ENCODE data around the gene GPC5.
"Not testable (repeated sequence)": the region's sequence is repeated elsewhere in the genome, so short reads cannot be mapped to it uniquely, and the experiment has no call there.

The GPC5 gene

DNA sequence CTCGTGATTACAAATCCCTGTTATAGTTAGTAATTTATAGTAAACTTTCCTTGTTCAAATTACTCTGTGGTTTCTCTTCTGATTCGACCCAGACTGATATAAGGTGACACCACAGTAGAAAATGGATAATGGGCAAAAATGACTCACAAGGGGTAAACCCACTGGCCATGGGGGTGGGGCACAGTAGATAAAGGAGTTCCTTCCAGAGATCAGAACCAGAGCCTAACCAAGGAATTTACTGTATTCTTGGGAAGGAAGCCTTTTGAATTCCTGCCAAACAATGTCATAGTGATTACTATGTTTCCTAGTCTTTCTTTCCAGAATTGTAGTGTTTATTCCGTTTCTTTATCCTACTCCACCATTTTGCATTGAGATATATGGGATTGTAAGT, 29.0 kb upstream of the GPC5 start:
- DNase-seq = no peak

DNA sequence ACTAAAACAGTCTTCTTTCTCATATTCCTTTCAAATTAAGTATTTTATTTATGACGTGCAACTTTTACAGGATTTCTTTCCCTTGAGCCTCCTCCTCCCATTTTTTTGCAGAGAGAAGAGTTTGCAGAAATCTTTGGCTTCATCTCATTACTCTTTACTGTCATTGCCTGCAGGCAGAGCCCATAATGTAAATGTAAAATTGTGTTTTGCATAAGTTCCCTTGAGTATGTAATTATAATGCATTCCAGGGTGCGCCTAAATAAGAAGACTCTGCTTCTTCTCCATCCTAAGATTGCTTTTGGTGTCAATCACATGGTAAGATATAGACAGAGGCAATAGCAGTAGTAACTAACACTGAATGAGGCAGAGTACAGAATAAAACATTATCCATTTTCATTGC, 27.9 kb upstream of the GPC5 start:
- no peak for DNase-seq

DNA sequence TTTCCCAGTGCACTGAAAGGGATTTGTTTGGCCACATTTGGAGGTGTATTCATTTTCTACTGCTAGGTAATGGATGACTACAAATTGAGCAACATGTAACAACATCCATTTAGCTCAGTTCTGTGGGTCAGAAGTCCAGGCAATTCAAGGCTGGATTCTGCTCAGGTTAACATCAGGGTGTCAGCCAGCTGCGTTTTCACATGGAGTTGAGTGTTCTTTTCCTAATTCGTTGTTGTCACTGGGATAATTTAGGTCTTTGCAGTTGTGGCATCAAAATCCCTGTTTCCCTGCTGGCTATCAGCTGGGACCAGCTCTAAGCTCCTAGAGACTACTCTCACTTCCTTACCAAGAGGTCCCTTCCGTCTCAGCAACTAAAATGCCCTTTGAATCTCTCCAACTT, 25.5 kb upstream of the GPC5 start:
- DNase-seq = no peak

DNA sequence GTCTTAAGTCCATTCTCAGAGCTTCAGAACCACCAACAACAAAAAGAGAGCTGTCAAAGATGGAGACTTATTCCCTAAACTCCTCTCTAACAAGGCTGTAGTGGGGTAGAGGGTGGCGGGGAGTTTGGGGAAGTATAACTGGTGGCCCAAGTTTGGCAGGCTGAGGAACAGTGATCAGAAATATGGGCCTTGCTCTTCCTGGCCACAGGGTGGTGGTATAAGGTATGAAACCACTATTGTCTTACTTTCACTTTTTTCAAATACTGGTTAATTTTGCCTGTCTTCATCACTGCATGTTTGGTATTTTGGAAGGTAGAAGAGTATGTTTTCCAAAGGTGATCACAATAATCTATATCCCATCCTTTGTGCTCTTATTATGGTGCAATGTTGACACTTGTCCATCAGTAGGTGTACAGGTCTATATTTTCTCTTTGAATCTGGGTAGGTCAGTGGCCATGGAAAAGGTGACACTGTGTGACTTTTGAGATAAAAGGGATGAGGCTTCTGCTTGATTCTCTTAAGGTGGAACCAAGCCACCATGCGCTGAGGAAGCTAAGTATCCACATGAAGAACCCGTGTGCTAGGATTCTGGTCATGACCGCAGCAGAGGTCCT, 23.2 kb upstream of the GPC5 start:
- peak; percentile 14 for DNase-seq

DNA sequence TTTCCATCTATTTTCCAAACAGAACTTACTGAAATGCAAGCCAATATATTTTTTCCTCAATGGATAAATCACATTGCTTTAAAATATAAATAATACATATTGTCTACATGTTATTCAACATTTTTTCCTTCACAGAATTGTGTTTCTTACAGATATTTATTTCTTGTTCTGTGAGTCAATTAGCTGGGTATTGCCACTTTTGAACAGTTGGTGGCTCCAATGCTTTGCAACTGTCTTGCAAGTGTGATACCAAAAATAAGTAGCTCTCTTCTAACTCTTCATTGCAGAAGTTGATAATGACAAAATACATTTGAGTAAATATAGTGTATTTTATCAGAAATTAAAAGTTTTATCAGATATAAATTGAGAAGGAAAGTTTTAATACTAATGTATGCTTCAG, 17.1 kb upstream of the GPC5 start:
- DNase-seq = peak; percentile 35

DNA sequence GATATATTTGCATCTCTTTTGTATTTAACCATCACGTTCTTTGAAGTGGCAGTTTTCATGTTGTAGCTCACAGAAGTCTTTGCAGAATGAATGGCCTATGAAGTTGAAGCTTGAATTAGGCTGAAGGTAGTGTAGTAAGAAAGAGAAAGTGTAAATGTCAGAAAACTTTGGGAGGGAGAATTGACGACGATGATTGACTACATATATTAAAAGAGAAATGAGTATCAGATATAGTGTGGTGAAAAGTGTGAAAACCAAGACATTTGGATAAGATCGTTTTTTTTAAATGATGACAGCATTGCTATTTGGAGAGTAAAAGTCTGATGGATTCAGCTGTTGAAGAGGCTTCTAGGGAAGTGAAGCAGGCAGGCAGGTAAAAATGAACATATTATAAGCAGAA, 14.6 kb upstream of the GPC5 start:
- DNase-seq = no peak

DNA sequence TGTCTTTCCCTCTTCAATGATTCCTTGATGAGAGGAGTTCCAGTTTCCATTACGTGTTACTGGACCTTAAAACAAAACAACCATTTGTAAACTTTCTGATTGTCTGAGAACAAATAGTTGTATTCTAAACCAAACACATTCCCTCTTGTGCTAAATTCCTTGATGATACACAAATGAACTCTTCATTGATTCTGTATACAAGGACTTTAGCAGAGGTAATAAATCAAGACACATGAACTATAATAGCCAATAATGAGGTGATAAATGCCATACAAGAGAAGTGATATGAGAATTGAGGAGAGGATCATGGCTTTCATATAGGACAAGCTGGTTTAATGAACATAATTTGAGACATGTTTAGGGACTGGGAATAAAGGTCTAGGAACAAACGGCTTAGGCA, 13.5 kb upstream of the GPC5 start:
- no peak for DNase-seq

DNA sequence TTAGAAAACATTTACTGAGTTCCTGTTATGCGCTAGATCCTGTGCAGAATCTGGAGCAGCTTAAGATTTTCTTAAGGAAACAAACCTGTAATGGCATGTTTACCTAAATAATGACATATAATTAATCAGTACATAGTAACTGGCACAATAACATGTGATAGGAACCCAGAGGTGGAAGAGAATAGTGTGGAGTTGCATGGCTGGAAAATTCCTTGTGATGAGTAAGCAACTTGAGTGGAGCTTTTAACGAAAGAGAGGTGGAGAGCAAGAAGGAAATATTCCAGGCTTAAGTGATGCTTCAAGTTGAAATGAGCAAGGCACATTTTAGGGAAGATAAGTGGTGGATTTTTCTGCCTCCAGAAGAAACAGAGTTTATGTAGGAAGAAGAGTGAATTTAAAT, 9.2 kb upstream of the GPC5 start:
- no peak for DNase-seq

DNA sequence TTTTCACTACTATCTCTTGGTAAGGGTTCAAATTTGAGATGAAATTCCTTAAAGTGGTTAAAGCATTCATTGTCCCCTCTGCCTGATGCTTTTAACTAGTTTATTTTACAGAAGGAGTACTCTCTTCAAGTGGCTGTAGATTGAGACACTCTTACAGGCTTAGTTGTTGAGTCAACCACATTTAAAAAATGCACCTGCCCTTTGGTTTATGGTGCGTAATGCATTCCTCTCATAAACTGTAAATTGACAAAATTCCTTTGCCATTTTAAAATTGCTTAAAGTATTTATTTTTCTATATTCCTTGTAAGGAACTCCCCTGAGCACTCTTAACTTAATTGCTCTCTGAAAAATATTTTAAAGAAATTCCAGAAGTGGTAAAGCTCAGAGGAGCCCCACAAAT, 826 bp upstream of the GPC5 start:
- DNase-seq = no peak

DNA sequence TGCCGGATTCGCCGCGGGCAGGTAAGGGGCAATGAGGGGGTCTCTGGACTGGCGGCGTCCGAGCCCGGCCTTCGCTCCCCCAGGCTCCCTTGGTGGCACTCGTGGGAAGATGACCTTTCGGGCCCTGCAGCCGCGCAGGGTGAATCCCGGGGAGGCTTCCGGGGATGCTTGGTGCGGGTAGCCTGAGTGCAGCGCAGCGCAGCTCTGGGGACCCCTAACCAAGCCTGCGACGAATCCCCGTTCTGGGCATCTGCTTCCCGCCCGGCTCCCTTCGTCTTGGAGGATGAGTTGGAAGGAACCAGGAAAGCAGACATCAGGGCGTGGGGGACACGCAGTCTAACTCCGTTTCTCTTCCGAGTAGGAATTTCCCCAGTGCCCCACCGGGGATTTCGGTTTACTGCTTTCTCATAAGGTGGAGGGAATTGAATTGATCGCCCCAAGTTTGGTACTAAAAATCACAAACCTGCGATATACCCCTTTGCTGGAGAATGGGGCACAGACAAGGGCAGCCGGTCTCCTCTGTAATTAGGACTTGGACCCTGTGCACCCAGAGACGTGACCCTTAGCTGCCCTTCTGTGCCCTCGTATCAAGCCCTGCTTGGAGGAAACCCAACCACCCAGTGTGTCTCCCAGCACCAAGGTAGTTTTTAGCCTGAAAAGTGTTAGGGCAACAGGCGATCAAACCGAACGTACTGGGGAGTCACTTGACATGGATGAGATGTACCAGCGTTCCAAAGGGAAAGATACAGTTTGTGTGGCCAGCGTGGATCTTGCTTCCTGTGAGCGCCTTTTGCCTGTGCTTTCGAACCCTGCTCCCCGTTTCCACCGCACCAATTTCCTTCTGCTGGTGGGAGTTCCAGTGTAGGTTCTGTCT, 1.0 kb downstream of the GPC5 start:
- no peak for DNase-seq

DNA sequence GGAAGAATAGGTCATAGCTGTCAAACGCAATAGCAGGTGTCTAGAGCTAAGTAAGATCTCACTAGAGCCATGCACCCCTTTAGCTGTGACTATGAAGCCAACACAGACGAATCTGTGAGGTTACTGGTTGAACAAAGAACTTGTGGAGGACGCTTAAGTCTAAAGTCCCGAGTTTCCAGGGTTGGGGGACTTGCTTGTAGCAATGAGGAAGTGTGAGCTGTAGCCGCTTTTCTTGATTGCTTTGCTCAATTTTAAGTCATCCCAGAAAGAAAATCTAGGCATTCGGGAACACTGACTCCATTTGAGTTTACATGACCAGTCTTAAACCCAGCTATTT, 1.6 kb downstream of the GPC5 start:
- DNase-seq = no peak

DNA sequence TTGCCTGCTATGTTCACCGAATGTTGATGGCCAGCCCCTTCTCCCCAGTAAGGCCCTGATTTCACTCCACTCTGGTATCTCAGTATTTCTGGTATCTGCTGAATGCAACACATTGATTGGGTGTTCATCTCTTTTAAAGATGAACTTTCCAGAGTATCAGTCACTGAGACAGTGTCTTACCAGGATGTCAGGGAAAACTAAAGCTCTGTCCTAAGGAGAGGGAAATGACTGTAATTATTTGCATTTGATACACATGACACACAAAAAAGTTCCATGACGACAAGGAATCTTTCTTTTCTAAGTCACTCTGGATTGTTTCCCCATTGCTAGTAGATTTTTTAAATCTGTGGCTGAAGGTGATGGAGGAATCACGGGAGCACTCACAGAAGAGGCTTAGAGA, 2.2 kb downstream of the GPC5 start:
- no peak for DNase-seq

DNA sequence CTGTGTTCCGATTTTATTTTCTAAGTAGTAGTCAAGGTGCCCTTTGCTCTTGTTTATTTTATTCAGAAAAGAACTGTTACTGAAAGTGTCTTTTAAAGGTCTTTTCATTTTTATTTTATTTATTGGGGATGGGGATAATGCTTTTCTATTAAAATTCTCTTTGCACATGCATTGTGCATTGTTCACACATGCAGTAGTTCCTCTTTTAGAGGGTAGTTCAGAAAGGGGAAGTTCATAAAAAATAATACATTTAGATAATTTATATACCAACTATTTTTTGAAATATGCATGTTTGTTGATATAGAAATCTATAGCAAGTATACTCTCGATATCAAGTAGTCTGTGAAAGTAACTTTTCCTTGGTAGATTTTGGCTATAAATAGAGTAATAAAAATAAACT, 3.5 kb downstream of the GPC5 start:
- no peak for DNase-seq

DNA sequence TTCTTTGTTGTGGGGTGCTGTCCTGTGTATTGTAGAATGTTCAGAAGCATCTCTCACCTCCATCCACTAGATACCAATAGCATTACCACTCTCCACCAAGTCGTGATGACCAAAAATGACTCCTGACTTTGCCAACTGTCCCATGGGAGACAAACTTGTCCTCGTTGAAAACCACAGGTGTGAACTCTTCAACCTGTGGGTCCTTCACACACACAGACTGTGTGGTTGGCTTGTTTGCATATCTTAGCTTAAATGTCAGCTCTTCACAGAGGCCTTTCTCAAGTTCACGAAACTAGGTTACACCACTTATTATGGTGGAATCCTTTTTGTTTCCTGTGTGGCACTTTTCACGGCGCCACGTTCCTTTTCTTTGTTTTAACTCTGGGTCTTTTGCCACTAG, 6.8 kb downstream of the GPC5 start:
- DNase-seq = no peak

DNA sequence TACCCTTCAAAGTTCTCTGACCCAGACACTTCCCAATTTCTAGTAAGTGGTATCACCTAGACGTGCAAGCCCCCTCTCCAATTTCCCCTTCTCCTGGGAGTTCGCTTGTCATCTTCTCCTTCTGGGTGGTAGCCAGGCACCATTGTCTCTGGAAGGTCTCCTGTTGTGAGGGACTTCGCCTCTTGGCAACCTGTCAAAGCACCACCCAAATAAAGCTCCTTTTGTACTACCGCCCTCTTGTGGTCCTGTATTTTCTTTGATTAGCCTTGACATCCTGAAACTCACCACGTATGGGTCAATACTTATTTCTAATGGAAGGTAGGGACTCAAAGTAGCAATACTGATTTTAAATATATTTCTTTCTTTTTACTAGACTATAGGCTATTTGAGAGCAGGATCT, 8.2 kb downstream of the GPC5 start:
- peak; percentile 93 for DNase-seq

DNA sequence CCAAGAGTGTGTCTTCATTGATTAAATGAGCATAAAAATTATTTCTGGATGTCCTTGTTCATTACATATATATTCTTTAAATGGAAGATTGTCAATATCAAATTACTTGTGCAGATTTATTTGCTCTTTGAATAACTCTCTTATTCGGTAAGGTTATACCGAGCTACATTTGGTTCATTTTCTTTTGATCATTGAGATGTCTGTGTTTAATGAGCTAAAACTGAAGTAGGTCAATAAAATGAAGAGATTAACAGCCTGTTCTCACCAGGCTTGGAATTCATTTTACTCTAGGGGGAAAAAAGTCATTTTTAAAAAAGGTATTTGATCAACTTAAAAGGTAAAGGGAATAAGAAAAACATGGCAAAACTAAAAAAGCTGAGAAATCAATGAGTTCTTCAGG, 10.6 kb downstream of the GPC5 start:
- DNase-seq = no peak

DNA sequence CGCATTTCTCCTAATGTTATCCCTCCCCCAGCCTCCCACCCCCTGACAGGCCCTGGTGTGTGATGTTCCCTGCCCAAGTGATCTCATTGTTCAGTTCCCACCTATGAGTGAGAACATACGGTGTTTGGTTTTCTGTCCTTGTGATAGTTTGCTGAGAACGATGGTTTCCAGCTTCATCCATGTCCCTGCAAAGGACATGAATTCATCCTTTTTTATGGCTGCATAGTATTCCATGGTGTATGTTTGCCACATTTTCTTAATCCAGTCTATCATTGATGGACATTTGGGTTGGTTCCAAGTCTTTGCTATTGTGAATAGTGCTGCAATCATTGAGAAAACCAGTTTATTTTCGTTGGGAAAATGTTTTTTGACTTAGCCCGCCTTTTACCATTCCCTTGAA, 18.2 kb downstream of the GPC5 start:
- not testable (repeated sequence) for DNase-seq

DNA sequence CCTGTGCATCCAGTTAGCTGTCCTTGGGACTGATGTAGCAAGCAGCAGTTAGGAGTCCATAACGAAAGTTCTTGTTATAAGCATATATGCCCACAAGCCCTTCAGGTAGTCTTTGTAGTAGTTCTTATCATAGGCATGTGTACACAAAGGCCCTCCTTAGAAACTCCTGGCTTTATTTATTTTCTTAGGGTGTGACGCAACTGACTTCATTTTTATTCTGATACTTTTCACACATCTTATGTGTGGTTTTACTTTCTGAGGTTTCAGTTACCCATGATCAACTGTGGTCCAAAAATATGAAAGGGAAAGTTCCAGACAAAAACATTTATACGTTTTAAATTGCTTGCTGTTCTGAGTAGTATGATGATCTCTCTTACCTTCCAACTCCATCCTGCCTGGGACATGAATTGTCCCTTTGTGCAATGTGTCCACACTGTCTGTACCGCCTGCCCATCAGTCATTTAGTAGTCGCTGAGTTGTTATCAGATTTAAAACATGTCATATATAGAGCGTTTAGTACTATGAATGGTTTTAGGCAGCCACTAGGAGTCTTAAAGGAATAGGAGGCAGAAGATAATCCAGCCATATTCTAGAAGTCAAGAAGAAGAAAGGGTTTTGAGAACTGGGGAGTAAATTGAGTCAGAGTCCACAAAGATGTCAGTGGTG, 19.4 kb downstream of the GPC5 start:
- DNase-seq = no peak

DNA sequence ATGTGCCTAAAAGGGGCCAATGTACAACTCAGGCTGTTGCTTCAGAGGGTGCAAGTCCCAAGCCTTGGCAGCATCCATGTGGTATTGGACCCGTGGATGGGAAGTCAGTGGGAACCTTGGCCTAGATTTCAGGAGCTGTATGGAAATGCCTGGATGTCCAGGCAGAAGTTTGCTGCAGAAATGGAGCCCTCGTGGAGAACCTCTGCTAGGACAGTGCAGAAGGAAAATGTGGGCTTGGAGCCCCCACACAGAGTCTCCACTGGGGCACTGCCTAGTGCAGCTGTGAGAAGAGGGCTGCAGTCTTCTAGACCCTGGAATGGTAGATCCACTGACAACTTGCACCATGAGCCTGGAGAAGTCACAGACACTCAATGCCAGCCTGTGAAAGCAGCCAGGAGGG, 28.5 kb downstream of the GPC5 start:
- no peak for DNase-seq

DNA sequence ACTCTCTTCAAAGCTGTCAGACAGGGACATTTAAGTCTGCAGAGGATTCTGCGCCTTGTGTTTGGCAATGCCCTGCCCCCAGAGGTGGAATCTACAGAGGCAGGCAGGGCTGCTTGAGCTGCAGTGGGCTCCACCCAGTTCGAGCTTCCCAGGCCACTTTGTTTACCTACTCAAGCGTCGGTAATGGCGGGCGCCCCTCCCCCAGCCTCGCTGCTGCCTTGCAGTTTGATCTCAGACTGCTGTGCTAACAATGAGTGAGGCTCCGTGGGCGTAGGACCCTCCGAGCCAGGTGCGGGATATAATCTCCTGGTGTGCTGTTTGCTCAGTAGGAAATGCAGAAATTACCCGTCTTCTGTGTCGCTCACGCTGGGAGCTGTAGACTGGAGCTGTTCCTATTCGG, 40.3 kb downstream of the GPC5 start:
- DNase-seq = peak; percentile 65

DNA sequence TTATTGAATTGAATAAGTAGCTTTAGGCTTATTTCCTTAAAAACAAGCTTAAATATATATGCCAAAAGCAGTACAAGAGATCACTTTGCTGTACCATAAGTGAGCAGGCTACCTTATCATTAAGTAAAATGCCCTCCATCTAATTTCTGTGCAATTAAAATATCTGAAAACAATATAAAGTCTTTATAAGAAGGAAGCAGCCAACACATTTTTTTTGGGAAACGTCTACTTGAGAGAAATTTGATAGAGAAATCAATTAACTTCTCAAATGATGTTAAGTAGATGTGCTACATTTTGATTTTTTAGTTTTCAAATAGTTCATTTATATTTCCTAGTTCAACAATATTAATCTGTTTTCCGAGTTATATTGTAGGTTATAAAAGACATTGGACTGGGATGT, 52.5 kb downstream of the GPC5 start:
- DNase-seq = no peak

DNA sequence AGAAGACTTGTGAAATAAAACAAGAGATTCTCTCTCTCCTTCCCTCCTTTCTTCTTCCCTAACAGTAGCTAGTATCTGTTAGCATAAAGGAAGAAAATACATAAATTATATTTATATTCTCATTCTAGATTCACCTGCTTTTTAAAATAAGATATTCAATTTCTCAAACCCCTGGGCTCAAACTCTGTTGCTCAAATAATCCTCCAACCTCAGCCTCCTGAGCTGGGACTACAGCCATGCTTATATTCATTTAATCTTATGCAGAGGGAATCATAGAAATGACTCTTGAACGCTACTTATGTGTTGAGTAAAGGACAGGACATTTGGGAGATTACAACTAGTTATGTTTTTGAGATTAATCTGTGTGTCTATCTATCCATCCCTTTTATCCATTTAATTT, 56.2 kb downstream of the GPC5 start:
- no peak for DNase-seq

DNA sequence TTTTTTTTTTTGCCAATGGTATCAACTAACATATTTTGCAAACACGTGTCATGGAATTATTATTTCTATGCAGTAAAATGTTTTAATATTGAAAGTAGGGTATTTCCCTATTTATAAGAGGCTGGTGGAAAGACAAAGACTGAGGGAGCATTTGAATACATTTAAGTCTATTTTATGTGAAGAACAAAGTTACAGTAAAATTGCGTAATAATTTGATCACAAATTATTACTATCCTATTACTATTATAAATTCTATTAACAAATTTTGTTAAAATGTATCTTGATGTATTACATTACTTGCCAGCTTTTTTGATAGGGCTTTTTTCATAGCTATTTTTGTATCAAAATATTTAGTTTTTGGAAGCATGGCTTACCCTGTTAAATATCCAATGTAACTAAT, 58.4 kb downstream of the GPC5 start:
- no peak for DNase-seq

DNA sequence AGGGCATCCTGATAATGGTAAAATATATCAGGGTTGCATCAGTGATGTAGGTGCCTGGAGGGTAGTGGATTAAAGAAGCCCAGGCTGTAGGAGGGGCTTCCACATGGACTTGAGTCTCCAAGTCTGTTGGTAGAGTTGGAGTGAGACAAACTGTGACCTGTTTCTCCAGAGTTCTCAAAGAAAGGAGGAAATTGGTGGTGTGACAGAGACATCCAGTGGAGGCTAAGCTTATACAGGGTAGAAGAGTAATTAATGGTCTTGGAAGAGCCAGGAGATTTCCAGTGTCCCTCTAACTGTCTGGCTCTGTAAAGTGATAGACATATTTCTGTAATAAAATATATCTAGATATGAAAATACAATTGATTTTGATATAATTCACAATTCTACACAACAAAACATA, 61.1 kb downstream of the GPC5 start:
- DNase-seq = peak; percentile 7

DNA sequence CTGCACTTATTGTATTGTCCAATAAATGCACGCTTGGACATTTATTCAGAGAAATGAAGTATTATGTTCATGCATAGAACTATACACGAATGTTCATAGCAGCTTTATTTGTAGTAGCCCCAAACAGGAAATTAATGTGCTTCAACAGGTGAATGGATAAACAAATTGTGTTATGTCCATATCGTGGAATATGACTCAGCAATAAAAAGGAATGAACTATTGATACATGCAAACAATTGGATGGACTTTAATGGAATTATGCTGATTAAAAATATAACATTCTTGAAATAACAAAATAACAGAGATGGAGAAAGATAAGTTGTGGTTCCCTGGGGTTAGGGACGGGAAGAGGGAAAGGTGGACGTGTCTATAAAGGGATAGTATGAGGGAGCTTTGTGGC, 65.9 kb downstream of the GPC5 start:
- no peak for DNase-seq

Measured in NCI-H69 (cell line).